GM19025 (cell line): ENCODE measurements around the gene WDR83.
"Not testable (repeated sequence)": the region's sequence is repeated elsewhere in the genome, so short reads cannot be mapped to it uniquely, and the experiment has no call there.

Experiments used
- ATAC-seq: cut with Tn5 transposase; IDR thresholded peaks from one replicate; pipeline ENCODE4 v1.9.1; 2021; ENCODE audit warnings: mild to moderate bottlenecking, low read depth, moderate library complexity; ENCODE audit not compliant: unreplicated experiment

WDR83 gene

GRCh38 chr19:12652219-12652618 lies 14.4 kb upstream of the WDR83 start:
- ATAC-seq: no peak

DNA sequence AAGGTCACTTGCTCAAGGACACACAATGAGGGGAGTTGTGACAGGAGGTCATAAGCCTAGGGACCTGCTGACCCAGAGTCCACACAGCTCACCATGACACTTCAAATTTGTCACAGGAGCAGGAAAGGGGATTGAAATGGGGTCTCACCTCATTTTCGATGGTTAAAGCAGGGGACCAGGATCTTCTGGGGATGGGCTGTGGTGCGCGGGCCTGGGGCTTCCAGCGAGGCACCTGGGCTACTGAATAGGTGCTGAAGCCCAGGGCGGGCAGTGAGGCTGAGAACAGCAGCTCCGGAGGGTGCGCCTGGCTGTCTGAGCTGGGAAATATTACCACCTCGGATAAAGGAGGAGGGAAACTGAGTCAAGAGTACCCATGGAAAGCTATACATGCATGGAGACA lies 11.1 kb upstream of the WDR83 start:
- no peak for ATAC-seq

GRCh38 chr19:12656899-12657571 lies 9.6 kb upstream of the WDR83 start:
- ATAC-seq: no peak

DNA sequence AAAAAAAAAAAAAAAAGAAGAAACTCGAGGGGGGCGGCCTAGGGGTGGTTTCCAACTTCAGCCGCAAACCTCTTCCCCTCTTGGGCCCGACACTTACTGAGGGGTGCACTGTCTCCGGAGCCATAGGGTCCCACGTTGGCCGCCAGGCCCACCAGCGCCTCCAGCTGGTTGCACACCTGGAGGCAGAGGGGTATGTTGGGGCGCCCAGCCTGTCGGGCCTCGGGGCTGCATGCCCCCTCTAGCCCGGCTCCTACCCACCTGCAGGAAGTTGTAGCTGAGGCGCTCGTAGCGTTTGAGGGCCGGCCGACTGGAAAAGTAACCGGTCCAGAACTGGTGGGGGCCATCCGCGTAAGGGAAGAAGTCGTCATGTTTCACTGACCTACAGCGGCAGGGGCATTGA lies 8.6 kb upstream of the WDR83 start:
- no peak for ATAC-seq

GRCh38 chr19:12660980-12661379 lies 5.6 kb upstream of the WDR83 start:
- no peak for ATAC-seq

DNA sequence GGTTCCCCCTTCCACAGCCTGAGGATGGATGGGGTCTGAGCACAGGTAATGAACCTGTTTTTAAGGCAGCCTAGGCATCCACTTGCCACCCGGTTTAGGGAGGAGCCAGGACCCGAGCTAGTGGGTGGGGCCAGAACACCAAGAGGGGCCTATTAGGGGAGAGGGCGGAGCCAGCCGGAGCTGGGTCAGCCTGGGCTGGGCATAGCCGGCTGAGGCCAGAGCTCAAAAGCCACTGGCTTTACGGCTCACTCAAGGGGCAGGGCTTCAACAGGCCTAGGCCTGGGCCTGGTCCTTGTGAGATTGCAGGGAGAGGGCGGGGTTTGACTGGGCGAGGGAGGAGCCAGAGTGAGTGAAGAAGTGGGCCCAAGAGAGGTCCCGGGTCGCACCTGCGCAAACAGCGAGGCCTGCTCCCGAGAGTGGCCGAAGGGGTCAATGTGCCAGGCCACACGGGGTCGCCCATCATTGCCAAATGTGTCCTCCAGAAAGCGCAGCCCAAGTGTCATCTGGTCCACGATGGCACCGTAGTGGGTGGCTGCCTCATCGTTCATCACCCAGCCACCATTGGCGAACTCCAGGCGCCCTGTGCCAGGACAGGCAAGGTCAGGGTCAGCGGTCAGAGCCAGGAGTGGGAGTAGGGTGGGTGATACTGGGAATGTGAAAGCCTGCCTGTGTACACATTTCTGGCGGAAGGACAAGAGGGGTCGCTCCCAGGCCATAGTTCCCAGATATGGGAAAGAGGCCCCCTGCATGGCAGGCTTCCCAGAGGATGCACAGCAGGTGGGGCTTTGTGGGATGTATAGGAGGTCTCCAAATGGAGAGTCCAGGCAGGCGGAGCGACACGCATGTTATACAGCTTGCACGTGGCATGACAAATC lies 2.0 kb upstream of the WDR83 start:
- ATAC-seq: no peak

DNA sequence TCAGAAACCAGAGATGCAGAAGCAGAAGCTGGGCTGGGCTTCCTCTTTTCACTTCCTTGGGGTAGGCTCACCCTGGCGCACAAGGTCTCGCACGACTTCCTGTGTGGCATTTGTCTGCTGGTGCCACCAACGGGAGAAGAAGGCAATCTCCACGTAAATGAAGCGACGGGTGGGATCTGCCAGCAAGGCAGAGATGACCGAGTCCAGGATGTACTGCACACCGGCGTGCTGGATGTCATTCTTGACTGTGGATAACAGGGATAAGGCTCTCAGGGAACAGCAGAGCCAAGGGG lies 1.4 kb upstream of the WDR83 start:
- no peak for ATAC-seq

DNA sequence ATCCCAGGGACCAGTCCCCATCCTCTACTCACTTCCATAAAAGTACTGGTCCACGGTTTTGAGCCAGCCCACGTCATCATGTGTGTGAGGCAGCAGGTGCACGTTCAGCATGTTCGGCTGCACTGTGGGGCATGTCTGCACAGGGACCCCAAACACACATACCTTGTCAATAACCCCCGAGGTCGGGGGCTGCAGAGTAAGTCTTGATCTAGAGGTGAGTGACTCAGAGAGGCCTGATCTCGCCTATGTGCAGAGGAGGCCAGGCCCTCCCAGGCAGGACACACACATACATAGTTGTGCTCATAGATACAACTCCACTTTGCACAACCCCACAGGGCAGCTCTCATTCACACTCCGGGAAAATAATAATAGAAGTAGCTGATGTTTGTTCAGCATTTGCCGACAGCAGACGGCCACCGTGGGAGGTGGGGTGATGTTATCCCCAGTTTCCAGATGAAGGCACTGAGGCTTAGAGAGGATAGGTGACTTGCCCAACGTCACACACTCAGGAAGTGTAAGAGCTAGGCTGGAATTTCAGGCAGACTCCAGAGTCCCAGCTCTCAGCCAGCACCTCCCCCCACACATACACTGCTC lies 839 bp upstream of the WDR83 start:
- ATAC-seq: no peak

- no peak for ATAC-seq
Measured at GRCh38 chr19:12667731-12668302, 1.2 kb downstream of the WDR83 start.

DNA sequence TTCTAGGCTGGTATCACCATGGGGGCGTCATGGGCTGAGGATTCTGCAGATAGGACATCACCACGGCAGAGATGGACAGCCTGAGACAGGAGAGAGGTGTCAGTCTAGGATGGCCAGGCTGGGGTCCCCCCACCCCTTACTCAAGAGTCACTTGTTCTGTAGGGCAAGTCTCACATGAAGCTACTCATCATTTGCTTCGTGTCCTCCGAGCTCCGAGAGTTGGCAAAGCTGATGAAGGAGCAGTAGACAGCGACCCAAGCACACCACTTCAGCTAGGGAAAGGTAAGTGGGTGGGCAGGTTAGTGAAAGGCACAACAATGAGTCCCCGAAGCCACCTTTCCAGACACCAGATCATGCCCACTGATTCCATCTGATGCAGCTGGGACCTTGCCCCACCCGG lies 1.7 kb downstream of the WDR83 start:
- ATAC-seq: no peak

GRCh38 chr19:12668932-12669269 lies 2.3 kb downstream of the WDR83 start:
- no peak for ATAC-seq

GRCh38 chr19:12669270-12670158 lies 2.9 kb downstream of the WDR83 start:
- no peak for ATAC-seq

GRCh38 chr19:12670159-12670928 lies 3.7 kb downstream of the WDR83 start:
- no peak for ATAC-seq

DNA sequence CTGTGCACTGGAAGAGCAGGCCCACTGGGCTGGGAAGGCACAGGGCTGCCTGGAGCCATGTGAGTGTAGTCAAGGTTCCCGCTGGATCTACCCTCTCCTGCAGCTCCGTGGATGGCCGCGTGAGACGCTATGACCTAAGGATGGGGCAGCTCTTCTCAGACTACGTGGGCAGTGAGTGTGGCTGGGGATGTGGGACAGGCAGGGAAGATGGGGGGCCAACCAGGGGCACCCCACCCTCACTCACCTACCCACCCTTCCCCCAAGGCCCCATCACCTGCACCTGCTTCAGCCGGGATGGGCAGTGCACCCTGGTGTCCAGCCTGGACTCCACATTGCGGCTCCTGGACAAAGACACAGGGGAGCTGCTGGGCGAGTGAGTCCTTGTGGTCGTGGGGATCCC lies 6.1 kb downstream of the WDR83 start:
- no peak for ATAC-seq

GRCh38 chr19:12675399-12675798 lies 8.8 kb downstream of the WDR83 start:
- ATAC-seq: no peak

GRCh38 chr19:12675940-12676339 lies 9.3 kb downstream of the WDR83 start:
- ATAC-seq: no peak

GRCh38 chr19:12676384-12676792 lies 9.8 kb downstream of the WDR83 start:
- ATAC-seq: no peak

GRCh38 chr19:12676928-12677327 lies 10.3 kb downstream of the WDR83 start:
- no peak for ATAC-seq

GRCh38 chr19:12678039-12678438 lies 11.4 kb downstream of the WDR83 start:
- ATAC-seq: not testable (repeated sequence)

DNA sequence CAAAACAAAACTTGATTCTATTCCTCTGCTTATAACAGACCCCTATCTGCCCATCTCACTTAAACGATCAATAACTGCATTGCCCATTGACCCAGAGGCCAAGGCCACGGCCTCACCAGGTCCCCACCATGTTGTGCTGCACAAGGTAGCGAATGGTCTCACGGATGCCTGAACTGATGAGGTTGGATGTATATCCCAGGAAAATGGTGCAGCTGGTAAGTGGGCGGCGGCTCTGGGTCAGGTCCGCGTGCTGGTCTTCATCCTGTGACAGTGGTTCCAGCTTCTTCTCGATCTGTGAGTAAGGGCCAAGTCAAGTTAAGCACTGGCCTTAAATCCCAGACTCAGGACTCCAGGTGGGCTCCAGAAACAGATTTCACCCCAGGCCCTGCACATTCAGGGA lies 13.4 kb downstream of the WDR83 start:
- no peak for ATAC-seq
